ENCODE results near the gene SLC39A11. TPM values are rescaled to one million over a fixed set of nuclear protein-coding genes. Genes with fewer than 3 reads are reported as not detected.
"Not testable (repeated sequence)": the region's sequence is repeated elsewhere in the genome, so short reads cannot be mapped to it uniquely, and the experiment has no call there.

SLC39A11 gene
- total RNA-seq, 1 donor from 2014 or later, result 5.5 TPM

DNA sequence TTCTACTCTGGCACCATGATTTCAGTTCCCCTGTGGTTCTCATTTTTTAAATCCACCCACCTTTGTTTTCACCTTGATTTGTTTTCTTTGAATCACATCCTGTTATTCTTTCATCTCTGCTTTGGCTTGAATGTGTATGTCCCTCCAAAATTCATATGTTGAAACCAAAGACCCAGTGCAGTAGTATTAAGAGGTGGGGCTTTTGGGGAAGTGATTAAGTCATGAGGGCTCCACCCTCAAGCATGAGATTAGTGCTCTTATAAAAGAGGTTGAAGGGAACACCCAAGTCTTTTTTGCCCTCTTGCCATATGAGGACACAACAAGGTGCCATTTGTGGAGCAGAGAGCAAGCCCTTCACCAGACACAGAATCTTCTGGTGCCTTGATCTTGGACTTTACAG lies 382.3 kb downstream of the SLC39A11 start:
- Histone ChIP-seq H3K9me3 (ENCODE audit: low read depth) (no peaks in the 10 kb centered on the region), H3K4me1 (peaks cover 5% of the 10 kb centered on the region), H3F3A (ENCODE audit: low read depth) (peaks cover 10% of the 10 kb centered on the region), H3K4me3 (no peak overlapping the region), H3K4me2 (no peak overlapping the region), H4K20me1 (ENCODE audit: low read depth) (no peaks in the 10 kb centered on the region), H3K27ac (no peak overlapping the region), H3K36me3 (no peaks in the 10 kb centered on the region), H3K9ac (no peak overlapping the region), H3K27me3 (no peaks in the 10 kb centered on the region), H3K79me2 (ENCODE audit: low read depth) (no peaks in the 10 kb centered on the region), H2AFZ (replicated peaks) (no peak overlapping the region)
- Mint-ChIP-seq H3K9me3 (peaks cover 5% of the 10 kb centered on the region), H3K36me3 (no peaks in the 10 kb centered on the region), H3K4me1 (no peaks in the 10 kb centered on the region), H3K27ac (no peak overlapping the region), H3K27me3 (ENCODE audit: insufficient read depth, low read depth) (no peaks in the 10 kb centered on the region), H3K4me3 (no peak overlapping the region)
- no peak for TF ChIP-seq EZH2 (IDR thresholded peaks at IDR 0.05)
- TF ChIP-seq, protein P1, sequence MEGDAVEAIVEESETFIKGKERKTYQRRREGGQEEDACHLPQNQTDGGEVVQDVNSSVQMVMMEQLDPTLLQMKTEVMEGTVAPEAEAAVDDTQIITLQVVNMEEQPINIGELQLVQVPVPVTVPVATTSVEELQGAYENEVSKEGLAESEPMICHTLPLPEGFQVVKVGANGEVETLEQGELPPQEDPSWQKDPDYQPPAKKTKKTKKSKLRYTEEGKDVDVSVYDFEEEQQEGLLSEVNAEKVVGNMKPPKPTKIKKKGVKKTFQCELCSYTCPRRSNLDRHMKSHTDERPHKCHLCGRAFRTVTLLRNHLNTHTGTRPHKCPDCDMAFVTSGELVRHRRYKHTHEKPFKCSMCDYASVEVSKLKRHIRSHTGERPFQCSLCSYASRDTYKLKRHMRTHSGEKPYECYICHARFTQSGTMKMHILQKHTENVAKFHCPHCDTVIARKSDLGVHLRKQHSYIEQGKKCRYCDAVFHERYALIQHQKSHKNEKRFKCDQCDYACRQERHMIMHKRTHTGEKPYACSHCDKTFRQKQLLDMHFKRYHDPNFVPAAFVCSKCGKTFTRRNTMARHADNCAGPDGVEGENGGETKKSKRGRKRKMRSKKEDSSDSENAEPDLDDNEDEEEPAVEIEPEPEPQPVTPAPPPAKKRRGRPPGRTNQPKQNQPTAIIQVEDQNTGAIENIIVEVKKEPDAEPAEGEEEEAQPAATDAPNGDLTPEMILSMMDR (IDR thresholded peaks at IDR 0.05), result no peak
- TF ChIP-seq EZH2phosphoT487 (IDR thresholded peaks at IDR 0.05), result no peak
- no peak for DNase-seq (ENCODE audit: low spot score)

DNA sequence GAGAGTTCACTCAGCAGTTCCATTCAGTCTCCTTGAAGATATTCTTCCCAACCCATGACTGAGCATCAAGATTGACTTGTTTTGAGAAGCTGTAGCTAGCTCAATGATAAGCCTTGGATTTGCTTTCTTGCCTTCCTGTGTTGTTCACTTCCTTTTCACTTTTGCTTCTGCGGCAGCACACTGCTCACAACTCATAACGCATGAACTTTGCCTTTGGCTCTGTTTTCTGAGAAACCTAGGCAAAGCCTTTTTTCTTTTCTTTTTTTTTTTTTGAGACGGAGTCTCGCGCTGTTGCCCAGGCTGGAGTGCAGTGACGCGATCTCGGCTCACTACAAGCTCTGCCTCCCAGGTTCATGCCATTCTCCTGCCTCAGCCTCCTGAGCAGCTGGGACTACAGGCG lies 383.8 kb downstream of the SLC39A11 start:
- H3K4me3 ChIP-seq; DNase-seq (ENCODE audit: low spot score); H4K20me1 ChIP-seq (ENCODE audit: low read depth); H3K27me3 Mint-ChIP-seq (ENCODE audit: insufficient read depth, low read depth); H3K27ac ChIP-seq; H3K4me1 ChIP-seq; H3K36me3 ChIP-seq; H3K27me3 ChIP-seq; H3K79me2 ChIP-seq (ENCODE audit: low read depth); H3K4me3 Mint-ChIP-seq; H3K9ac ChIP-seq; H3K9me3 ChIP-seq (ENCODE audit: low read depth); H2AFZ ChIP-seq (replicated peaks); H3K4me2 ChIP-seq; H3K27ac Mint-ChIP-seq; H3K4me1 Mint-ChIP-seq; H3K9me3 Mint-ChIP-seq; H3K36me3 Mint-ChIP-seq: not testable (repeated sequence)
- peaks cover 10% of the 10 kb centered on the region for H3F3A ChIP-seq (ENCODE audit: low read depth)

DNA sequence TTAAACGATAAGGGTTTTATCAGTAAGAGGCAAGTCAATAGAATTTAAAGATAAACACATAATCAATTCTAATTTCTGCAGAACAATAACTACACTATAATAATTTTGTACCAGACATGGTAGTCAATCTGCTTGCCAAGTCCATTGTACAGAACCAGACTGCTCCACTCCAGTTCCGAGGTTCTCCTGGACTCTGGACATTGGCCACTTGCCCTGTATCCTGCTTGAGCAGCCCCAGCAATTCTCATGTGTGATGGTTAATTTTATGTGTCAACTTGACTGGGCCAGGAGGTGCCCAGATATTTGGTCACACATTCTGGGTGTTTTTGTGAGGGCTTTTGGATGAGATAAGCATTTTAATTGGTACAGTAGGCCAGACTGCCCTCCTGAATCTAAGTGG lies 384.6 kb downstream of the SLC39A11 start:
- Histone ChIP-seq H3K79me2 (ENCODE audit: low read depth) (no peaks in the 10 kb centered on the region), H3K4me3 (no peak overlapping the region), H3K4me1 (peaks cover 5% of the 10 kb centered on the region), H2AFZ (replicated peaks) (no peak overlapping the region), H3K4me2 (no peak overlapping the region), H3K36me3 (no peaks in the 10 kb centered on the region), H3K9ac (no peak overlapping the region), H3K27ac (no peak overlapping the region), H4K20me1 (ENCODE audit: low read depth) (no peaks in the 10 kb centered on the region), H3F3A (ENCODE audit: low read depth) (peaks cover 10% of the 10 kb centered on the region), H3K9me3 (ENCODE audit: low read depth) (no peaks in the 10 kb centered on the region), H3K27me3 (no peaks in the 10 kb centered on the region)
- TF ChIP-seq EZH2 (IDR thresholded peaks at IDR 0.05), result no peak
- TF ChIP-seq EZH2phosphoT487 (IDR thresholded peaks at IDR 0.05), result no peak
- TF ChIP-seq, protein P1 (IDR thresholded peaks at IDR 0.05), result no peak
- Mint-ChIP-seq H3K4me1 (no peaks in the 10 kb centered on the region), H3K4me3 (no peak overlapping the region), H3K27me3 (ENCODE audit: insufficient read depth, low read depth) (peaks cover 2% of the 10 kb centered on the region), H3K36me3 (no peaks in the 10 kb centered on the region), H3K9me3 (peaks cover 5% of the 10 kb centered on the region), H3K27ac (no peak overlapping the region)
- DNase-seq (ENCODE audit: low spot score), result no peak

DNA sequence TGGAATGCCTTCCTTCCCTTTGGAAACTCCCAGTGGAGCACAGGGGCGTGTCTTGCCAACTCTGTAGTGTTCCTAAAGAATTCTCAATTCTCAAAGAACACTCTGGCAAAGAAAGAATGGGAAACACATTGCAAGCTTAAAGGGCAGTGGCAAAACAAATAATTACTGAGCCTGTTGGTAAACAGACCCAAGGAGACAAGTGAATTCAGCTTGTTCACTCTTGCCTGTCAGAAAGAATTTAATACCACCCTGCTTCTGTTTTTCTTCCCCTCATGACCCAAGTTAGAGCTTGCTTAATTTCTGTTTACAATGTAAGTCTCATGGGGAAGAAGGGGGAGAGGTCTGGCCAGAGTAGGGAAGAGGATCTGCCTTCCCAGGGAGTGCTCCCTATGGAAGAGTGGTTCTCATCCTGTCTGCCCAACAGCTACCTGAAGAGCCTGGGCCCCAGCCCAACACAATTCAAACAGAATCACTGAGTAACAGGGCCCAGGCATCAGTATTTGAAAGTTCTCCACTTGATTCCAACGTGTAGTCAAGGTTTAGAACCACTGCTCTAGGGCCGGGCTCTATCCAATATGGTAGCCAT lies 386.0 kb downstream of the SLC39A11 start:
- no peak for TF ChIP-seq EZH2phosphoT487 (IDR thresholded peaks at IDR 0.05)
- TF ChIP-seq, protein P1 (IDR thresholded peaks at IDR 0.05), result no peak
- no peak for TF ChIP-seq EZH2 (IDR thresholded peaks at IDR 0.05)
- H3K4me2 ChIP-seq, result no peak overlapping the region
- H3K4me1 ChIP-seq, result peaks cover 5% of the 10 kb centered on the region
- H3K9me3 ChIP-seq (ENCODE audit: low read depth), result no peaks in the 10 kb centered on the region
- Mint-ChIP-seq H3K27me3 (ENCODE audit: insufficient read depth, low read depth) (peaks cover 2% of the 10 kb centered on the region), H3K4me3 (no peak overlapping the region), H3K9me3 (peaks cover 5% of the 10 kb centered on the region), H3K4me1 (no peaks in the 10 kb centered on the region), H3K27ac (no peak overlapping the region), H3K36me3 (no peaks in the 10 kb centered on the region)
- no peaks in the 10 kb centered on the region for H3K36me3 ChIP-seq
- H3K4me3 ChIP-seq, result no peak overlapping the region
- H3K9ac ChIP-seq, result no peak overlapping the region
- no peaks in the 10 kb centered on the region for H4K20me1 ChIP-seq (ENCODE audit: low read depth)
- H3K79me2 ChIP-seq (ENCODE audit: low read depth), result no peaks in the 10 kb centered on the region
- no peaks in the 10 kb centered on the region for H3K27me3 ChIP-seq
- peak overlapping the region; percentile 69 for H3K27ac ChIP-seq
- H2AFZ ChIP-seq (replicated peaks), result no peak overlapping the region
- peaks cover 5% of the 10 kb centered on the region for H3F3A ChIP-seq (ENCODE audit: low read depth)
- DNase-seq (ENCODE audit: low spot score), result peak; percentile 24
